ENCODE results near the gene GPR149. TPM values are rescaled to one million over a fixed set of nuclear protein-coding genes. Genes with fewer than 3 reads are reported as not detected.

GPR149 gene
- total and polyA plus RNA-seq, 10 of the 15 experiments (the other 5 are each of a cell fraction or from before 2014, with no cell fraction given): not detected

GRCh38 chr3:154327871-154328270, 102.1 kb downstream of the GPR149 start:
- H2AFZ ChIP-seq (ENCODE audit: control insufficient read depth, low read depth, low read length): no peak overlapping the region
- H3K9me3 ChIP-seq (replicated peaks; ENCODE audit: control insufficient read depth, insufficient read depth, low read length): no peaks in the 10 kb centered on the region
- no peaks in the 10 kb centered on the region for H3K36me3 ChIP-seq (ENCODE audit: control insufficient read depth in 2 of 2, insufficient read depth in 2 of 2, low read length in 1 of 2)
- FAIRE-seq (no peak), DNase-seq (ENCODE audit: low read depth, low spot score) (no peak), ATAC-seq (no peak)
- RAD21 ChIA-PET (ENCODE audit: unreplicated experiment): no interaction called here
- H3K4me2 ChIP-seq (ENCODE audit: control insufficient read depth, insufficient read depth): no peak overlapping the region
- in situ Hi-C loops (cut with MboI): loop anchor here (10.0 kb wide), 1 partner anchor 997 kb away; no protein-coding TSS in a partner anchor
- H3K4me1 ChIP-seq (ENCODE audit: control insufficient read depth, insufficient read depth, low read length): no peaks in the 10 kb centered on the region
- no peak overlapping the region for H3K27ac ChIP-seq (ENCODE audit: control insufficient read depth, insufficient read depth)
- intact Hi-C loops (cut with micrococcal nuclease; ENCODE audit: unreplicated experiment): no loop called here
- no peak overlapping the region for H3K4me3 ChIP-seq
- no peak for TF ChIP-seq MTA3 (IDR thresholded peaks at IDR 0.05; ENCODE audit: borderline replicate concordance, low read length)
- TF ChIP-seq HSF1 (IDR thresholded peaks at IDR 0.05; ENCODE audit: low read depth, low read length): no peak
- TF ChIP-seq POLR2AphosphoS2 (IDR thresholded peaks at IDR 0.05; ENCODE audit: low read depth, low read length): no peak
- TF ChIP-seq ZBED1 (IDR thresholded peaks at IDR 0.05; ENCODE audit: borderline replicate concordance): no peak
- no peak for TF ChIP-seq ZNF592 (IDR thresholded peaks at IDR 0.05)
- TF ChIP-seq JUNB (IDR thresholded peaks at IDR 0.05): no peak
- TF ChIP-seq BMI1 (IDR thresholded peaks at IDR 0.05; ENCODE audit: borderline replicate concordance): no peak
- TF ChIP-seq BRCA1 (IDR thresholded peaks at IDR 0.05; ENCODE audit: low read depth, low read length): no peak
- TF ChIP-seq HCFC1 (IDR thresholded peaks at IDR 0.05; ENCODE audit: low read length): no peak
- CTCF ChIA-PET: no interaction called here
- H4K20me1 ChIP-seq (ENCODE audit: control insufficient read depth, insufficient read depth): no peaks in the 10 kb centered on the region
- BruUV-seq (replicated peaks): no TSS peak
- H3K79me2 ChIP-seq (ENCODE audit: control insufficient read depth, insufficient read depth, low read length): peaks cover 11% of the 10 kb centered on the region
- no peak overlapping the region for H3K9ac ChIP-seq (ENCODE audit: control insufficient read depth, insufficient read depth, low read length)
- POLR2A ChIA-PET: no interaction called here
- SMC1A ChIA-PET (ENCODE audit: uncharacterized antibody, unreplicated experiment): no interaction called here
- no peaks in the 10 kb centered on the region for H3K27me3 ChIP-seq (replicated peaks in 1 of 2; ENCODE audit: control insufficient read depth in 2 of 2, insufficient read depth in 2 of 2, low read length in 1 of 2)
